Transverse colon (tissue), 4 donors: ENCODE results near the gene KRT12.

Experiments
- EP300 ChIP-seq: sonication (generic); formaldehyde crosslinking; IDR thresholded peaks from one replicate; pipeline ENCODE4 v1.6.1; 2017; ENCODE audit warnings: antibody characterized with exemption, low read depth
- POLR2A ChIP-seq: fragments of 450-650 bp; IDR thresholded peaks from one replicate; pipeline ENCODE4 v1.6.1; 2016; ENCODE audit warnings: antibody characterized with exemption, mild to moderate bottlenecking, moderate library complexity
- POLR2AphosphoS5 ChIP-seq, 3 donors: sonication (generic); formaldehyde crosslinking; IDR thresholded peaks; one replicate each; pipeline ENCODE4 v1.6.1; 2016; ENCODE audit warnings: antibody characterized with exemption in 3 of 3
- TF ChIP-seq, protein P1 (sequence below), 5 experiments: fragments of 200-600 bp in 3 of 5; fragments of 450-650 bp in 2 of 5; sonication (generic) in 3 of 5; IDR thresholded peaks; 1 replicate in 2 of 5; 2 replicates in 3 of 5; pipeline ENCODE4 v1.5.1; 2016 to 2017; ENCODE audit warnings: antibody characterized with exemption in 5 of 5, inconsistent platforms in 3 of 5, mild to moderate bottlenecking in 2 of 5, moderate library complexity in 1 of 5

GRCh38 chr17:40912486-40913210, 45.6 kb upstream of the KRT12 start:
- TF ChIP-seq, protein P1, sequence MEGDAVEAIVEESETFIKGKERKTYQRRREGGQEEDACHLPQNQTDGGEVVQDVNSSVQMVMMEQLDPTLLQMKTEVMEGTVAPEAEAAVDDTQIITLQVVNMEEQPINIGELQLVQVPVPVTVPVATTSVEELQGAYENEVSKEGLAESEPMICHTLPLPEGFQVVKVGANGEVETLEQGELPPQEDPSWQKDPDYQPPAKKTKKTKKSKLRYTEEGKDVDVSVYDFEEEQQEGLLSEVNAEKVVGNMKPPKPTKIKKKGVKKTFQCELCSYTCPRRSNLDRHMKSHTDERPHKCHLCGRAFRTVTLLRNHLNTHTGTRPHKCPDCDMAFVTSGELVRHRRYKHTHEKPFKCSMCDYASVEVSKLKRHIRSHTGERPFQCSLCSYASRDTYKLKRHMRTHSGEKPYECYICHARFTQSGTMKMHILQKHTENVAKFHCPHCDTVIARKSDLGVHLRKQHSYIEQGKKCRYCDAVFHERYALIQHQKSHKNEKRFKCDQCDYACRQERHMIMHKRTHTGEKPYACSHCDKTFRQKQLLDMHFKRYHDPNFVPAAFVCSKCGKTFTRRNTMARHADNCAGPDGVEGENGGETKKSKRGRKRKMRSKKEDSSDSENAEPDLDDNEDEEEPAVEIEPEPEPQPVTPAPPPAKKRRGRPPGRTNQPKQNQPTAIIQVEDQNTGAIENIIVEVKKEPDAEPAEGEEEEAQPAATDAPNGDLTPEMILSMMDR (IDR thresholded peaks at IDR 0.05) = no peak
- TF ChIP-seq POLR2A (no peak), POLR2AphosphoS5 (IDR thresholded peaks at IDR 0.05) (no peak), EP300 (no peak)
